MCF 10A (cell line): Measurements from ENCODE around the gene CYP39A1. TPM values are rescaled to one million over a fixed set of nuclear protein-coding genes. Genes with fewer than 3 reads are reported as not detected.

Experiments used
- BruUV-seq: library from RNA; stranded (reverse); fragments of 400-500 nt; replicated peaks from 2 replicates; lab custom pipeline; 2021; lab: Mats Ljungman, UMichigan
- CTCF ChIA-PET: fragments of 300-600 bp; sonication (Branson Sonifier 250); formaldehyde crosslinking; extraction: SDS; loops from one replicate; lab custom pipeline; 2021; ENCODE audit warnings: antibody characterized with exemption, inconsistent platforms; lab: Yijun Ruan, JAX
- POLR2A ChIA-PET: fragments of 300-600, 350-650 bp; sonication (Branson Sonifier 250); formaldehyde crosslinking; extraction: SDS; loops from one replicate; lab custom pipeline; 2020; ENCODE audit warnings: antibody characterized with exemption, inconsistent platforms; lab: Yijun Ruan, JAX
- DNase-seq: peaks from one replicate; pipeline ENCODE4 v3.0.0-alpha.2; 2018; ENCODE audit not compliant: unreplicated experiment
- H3K27ac Mint-ChIP-seq: one replicate; pipeline ENCODE4 v1.8.0; 2022; ENCODE audit warnings: mild to moderate bottlenecking, low read depth, mixed read lengths; ENCODE audit not compliant: unreplicated experiment
- H3K27me3 Mint-ChIP-seq: one replicate; pipeline ENCODE4 v1.8.0; 2022; ENCODE audit warnings: mixed read lengths; ENCODE audit not compliant: insufficient read depth, unreplicated experiment
- H3K36me3 Mint-ChIP-seq: one replicate; pipeline ENCODE4 v1.8.0; 2022; ENCODE audit warnings: mild to moderate bottlenecking, moderate library complexity, mixed read lengths; ENCODE audit not compliant: insufficient read depth, unreplicated experiment
- H3K4me1 Mint-ChIP-seq: one replicate; pipeline ENCODE4 v1.8.0; 2022; ENCODE audit warnings: mixed read lengths; ENCODE audit not compliant: insufficient read depth, unreplicated experiment
- H3K4me3 Mint-ChIP-seq: one replicate; pipeline ENCODE4 v1.8.0; 2022; ENCODE audit warnings: mild to moderate bottlenecking, moderate library complexity, mixed read lengths; ENCODE audit not compliant: unreplicated experiment
- H3K9me3 Mint-ChIP-seq: one replicate; pipeline ENCODE4 v1.8.0; 2022; ENCODE audit warnings: mixed read lengths; ENCODE audit not compliant: unreplicated experiment
- CTCF ChIP-seq: fragments of 200-600 bp; IDR thresholded peaks from one replicate; pipeline ENCODE4 v1.8.0; 2022; ENCODE audit warnings: antibody characterized with exemption, mild to moderate bottlenecking; ENCODE audit not compliant: unreplicated experiment
- intact Hi-C: fragments of 100-400 bp; cut with micrococcal nuclease; formaldehyde crosslinking; loops from 2 replicates; pipeline ENCODE4 v1.14.1; 2022
- total RNA-seq: library from RNA; stranded (reverse); gene quantifications from 2 replicates; pipeline ENCODE4 v1.2.3, GENCODE V29; 2022

Gene CYP39A1
- total RNA-seq, 1 experiment from 2014 or later = 7.2 TPM

- POLR2A ChIA-PET = interaction anchor here (1.5 kb wide), 1 partner anchor 17 kb away, joined by 4 read pairs; no protein-coding TSS in a partner anchor
- BruUV-seq = no TSS peak
- Mint-ChIP-seq H3K27me3 (no peaks in the 10 kb centered on the region), H3K36me3 (peaks cover 15% of the 10 kb centered on the region), H3K4me3 (no peak overlapping the region), H3K9me3 (no peaks in the 10 kb centered on the region), H3K4me1 (no peaks in the 10 kb centered on the region), H3K27ac (no peak overlapping the region)
- CTCF ChIA-PET = interaction anchor here (0.6 to 1.1 kb wide), 6 partner anchors 13 to 332 kb away, joined by 3 to 5 read pairs (median 3); no protein-coding TSS in a partner anchor
- TF ChIP-seq CTCF = no peak
- intact Hi-C loops = no loop called here
- DNase-seq = no peak
These were observed 21.8 kb upstream of the CYP39A1 start for GRCh38 chr6:46674410-46674809.

- no TSS peak for BruUV-seq
- Mint-ChIP-seq H3K27ac (no peak overlapping the region), H3K9me3 (no peaks in the 10 kb centered on the region), H3K27me3 (no peaks in the 10 kb centered on the region), H3K4me1 (no peaks in the 10 kb centered on the region), H3K36me3 (peaks cover 18% of the 10 kb centered on the region), H3K4me3 (no peak overlapping the region)
- ChIA-PET CTCF (interaction anchor here (0.9 kb wide), 1 partner anchor 736 kb away, joined by 3 read pairs; no protein-coding TSS in a partner anchor), POLR2A (interaction anchor here (1.4 kb wide), 1 partner anchor 10 kb away, joined by 4 read pairs; no protein-coding TSS in a partner anchor)
- DNase-seq = no peak
- no peak for TF ChIP-seq CTCF
- intact Hi-C loops = no loop called here
These were observed 14.8 kb upstream of the CYP39A1 start for GRCh38 chr6:46667377-46667776.

GRCh38 chr6:46661483-46661882 lies 8.9 kb upstream of the CYP39A1 start:
- no TSS peak for BruUV-seq
- H3K27me3 Mint-ChIP-seq = no peaks in the 10 kb centered on the region
- no peak overlapping the region for H3K27ac Mint-ChIP-seq
- no peak for TF ChIP-seq CTCF
- no peak overlapping the region for H3K4me3 Mint-ChIP-seq
- H3K4me1 Mint-ChIP-seq = no peaks in the 10 kb centered on the region
- DNase-seq = no peak
- ChIA-PET POLR2A (interaction anchor here (1.7 kb wide), 1 partner anchor 9 kb away, joined by 8 read pairs; the partner anchor contains the start of genes CYP39A1 and SLC25A27), CTCF (interaction anchor here (1.0 kb wide), 1 partner anchor 13 kb away, joined by 3 read pairs; no protein-coding TSS in a partner anchor)
- intact Hi-C loops = no loop called here
- peaks cover 18% of the 10 kb centered on the region for H3K36me3 Mint-ChIP-seq
- no peaks in the 10 kb centered on the region for H3K9me3 Mint-ChIP-seq

- intact Hi-C loops = no loop called here
- H3K9me3 Mint-ChIP-seq = no peaks in the 10 kb centered on the region
- no peak overlapping the region for H3K4me3 Mint-ChIP-seq
- H3K27me3 Mint-ChIP-seq = no peaks in the 10 kb centered on the region
- H3K4me1 Mint-ChIP-seq = no peaks in the 10 kb centered on the region
- ChIA-PET CTCF (interaction anchor here (1.3 kb wide), 1 partner anchor 170 kb away, joined by 3 read pairs; no protein-coding TSS in a partner anchor), POLR2A (interaction anchor here (1.0 to 1.2 kb wide), 2 partner anchors 10 to 20 kb away, joined by 3 to 4 read pairs; no protein-coding TSS in a partner anchor)
- H3K36me3 Mint-ChIP-seq = peaks cover 28% of the 10 kb centered on the region
- BruUV-seq = no TSS peak
- DNase-seq = no peak
- no peak for TF ChIP-seq CTCF
- no peak overlapping the region for H3K27ac Mint-ChIP-seq
These were observed 5.0 kb upstream of the CYP39A1 start for GRCh38 chr6:46657642-46658041.
